Pancreas (tissue), 10 donors: ENCODE data around the gene DUSP7. TPM values are rescaled to one million over a fixed set of nuclear protein-coding genes. Genes with fewer than 3 reads are reported as not detected.

ENCODE experiments used
- ATAC-seq, 4 donors: fragments of 200-7000 bp; cut with Tn5 transposase; one replicate each; pipeline versions ENCODE4 v1.8.0 to v1.9.1; 2020; ENCODE audit warnings: mild to moderate bottlenecking in 4 of 4, moderate library complexity in 4 of 4
- DNase-seq, 6 donors: peaks; one replicate each; pipeline ENCODE4 v3.0.0-alpha.2; 2020
- FAIRE-seq: peaks from 2 replicates; lab custom pipeline; 2012; peaks lifted over from hg19 to GRCh38; lab: Jason Lieb, UNC
- H3K27ac ChIP-seq, 4 donors: fragments of 200-600 bp; sonication (generic); 1 replicate in 3 of 4; 2 replicates in 1 of 4; pipeline versions ENCODE4 v1.5.0 to v1.8.0; 2020
- H3K27me3 ChIP-seq, 4 donors: fragments of 200-600 bp; one replicate each; pipeline ENCODE4 v1.8.0; 2021
- H3K36me3 ChIP-seq, 3 donors: fragments of 200-600 bp; sonication (generic) in 1 of 3; one replicate each; pipeline versions ENCODE4 v1.5.0 to v1.8.0; 2020 to 2021
- H3K4me1 ChIP-seq, 3 donors: fragments of 200-600 bp; one replicate each; pipeline ENCODE4 v1.8.0; 2021
- H3K4me3 ChIP-seq, 4 donors: fragments of 200-600 bp; sonication (generic) in 2 of 4; one replicate each; pipeline versions ENCODE4 v1.5.0 to v1.8.0; 2020 to 2021
- H3K9me3 ChIP-seq, 4 donors: fragments of 200-600 bp; one replicate each; pipeline ENCODE4 v1.8.0; 2021
- CTCF ChIP-seq, 4 donors: fragments of 200-600 bp; sonication (generic) in 3 of 4; IDR thresholded peaks; one replicate each; pipeline versions ENCODE4 v1.5.0 to v1.8.0; 2021; ENCODE audit warnings: antibody characterized with exemption in 4 of 4
- WGBS, 2 donors: extraction: QIAGEN DNeasy Blood & Tissue Kit; methylation state at CpG; one replicate each; pipeline ENCODE4 v1.1.7; 2013; 5-methylcytosine and 5-hydroxymethylcytosine counted together
- intact Hi-C, 3 donors: fragments of 100-400 bp; cut with DNase I; formaldehyde crosslinking; loops; one replicate each; pipeline versions ENCODE4 v1.11.1 to v1.14.2; 2022
- polyA plus RNA-seq, 2 donors: library from polyadenylated mRNA; stranded (reverse); fragments of 200-250 nt; gene quantifications; one replicate each; pipeline ENCODE4 v1.2.3, GENCODE V29; 2013
- total RNA-seq, 6 donors: library from RNA; stranded (reverse); fragmentation: NEBNext Ultra II Directional in 4 of 6; extraction: Animal tissue kit (Norgen Biotek cat#: 25700) in 4 of 6; gene quantifications; one replicate each; pipeline versions ENCODE4 v1.2.1 to v1.2.4, GENCODE V29; 2021 to 2023
- donor health status: healthy with polysubstance abuse.
- donor health status: DM: no; HTN: no; CAD: no; lungs with moderate emphysema.
- donor health status: DM: no; HTN: no; CAD: no.
- donor health status: control.
- donor health status: control.
- donor health status: Bipolar disorder and iron deficiency.
- donor health status: DM: yes; HTN: yes; CAD: no.
- donor health status: DM: no; HTN: no; CAD: no.
- donor health status: DM: no; HTN: no; CAD: no.
- donor health status: DM: yes; HTN: yes; CAD: no.

Gene DUSP7
- total and polyA plus RNA-seq, 8 donors: 2.6 to 7.6 (median 4.6) TPM

- FAIRE-seq: no peak
- Histone ChIP-seq H3K36me3 (no peaks in the 10 kb centered on the region), H3K27me3 (no peaks in the 10 kb centered on the region), H3K4me3 (no peak overlapping the region), H3K4me1 (no peaks in the 10 kb centered on the region), H3K27ac (no peak overlapping the region), H3K9me3 (no peaks in the 10 kb centered on the region)
- no peak for DNase-seq
- 83 to 88% methylated on average over 11 of the region's 11 CpGs for WGBS, 2 donors
- TF ChIP-seq CTCF (IDR thresholded peaks at IDR 0.05): no peak
- ATAC-seq: no peak
- intact Hi-C loops: no loop called here
These were observed 38.8 kb downstream of the DUSP7 start for GRCh38 chr3:52017586-52017985.

GRCh38 chr3:52015438-52016228, 40.7 kb downstream of the DUSP7 start:
- Histone ChIP-seq H3K9me3 (no peaks in the 10 kb centered on the region), H3K27me3 (no peaks in the 10 kb centered on the region), H3K27ac (no peak overlapping the region), H3K4me3 (no peak overlapping the region), H3K4me1 (no peaks in the 10 kb centered on the region), H3K36me3 (no peaks in the 10 kb centered on the region)
- no peak for TF ChIP-seq CTCF (IDR thresholded peaks at IDR 0.05)
- intact Hi-C loops: no loop called here
- peak in 2 of 4 donors; percentile 40 to 53 for ATAC-seq
- no peak for FAIRE-seq
- 67 to 77% methylated on average over 13 of the region's 13 CpGs for WGBS, 2 donors
- DNase-seq: no peak

DNA sequence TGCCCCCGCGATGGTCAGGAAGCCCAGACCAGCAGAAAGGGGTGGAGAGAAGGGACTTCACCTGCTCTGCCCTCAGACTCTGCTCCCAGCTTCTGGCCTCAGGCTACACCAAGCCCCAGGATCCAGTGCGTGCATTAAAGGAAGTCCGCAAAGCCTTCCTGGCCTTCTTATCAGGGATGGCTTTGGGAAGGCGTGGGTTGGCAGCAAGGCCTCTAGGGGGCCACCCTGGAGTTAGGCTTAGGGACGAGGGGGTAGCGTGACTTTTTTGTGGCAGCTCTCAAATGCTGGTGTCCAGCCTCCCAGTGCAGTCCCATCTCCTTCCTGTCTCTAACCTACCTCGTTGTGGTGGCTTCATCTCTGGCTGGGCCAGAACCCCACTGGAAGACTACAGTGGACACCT, 41.8 kb downstream of the DUSP7 start:
- intact Hi-C loops: no loop called here
- Histone ChIP-seq H3K27ac (no peak overlapping the region), H3K27me3 (no peaks in the 10 kb centered on the region), H3K4me1 (no peaks in the 10 kb centered on the region), H3K4me3 (no peak overlapping the region), H3K9me3 (no peaks in the 10 kb centered on the region), H3K36me3 (no peaks in the 10 kb centered on the region)
- ATAC-seq (no peak), DNase-seq (no peak), FAIRE-seq (no peak)
- TF ChIP-seq CTCF (IDR thresholded peaks at IDR 0.05): no peak
- 76 to 78% methylated on average over 8 of the region's 8 CpGs for whole genome bisulfite sequencing, 2 donors

- WGBS, 2 donors: 69 to 72% methylated on average over 6 of the region's 6 CpGs
- H3K27ac ChIP-seq: no peak overlapping the region
- no peak for TF ChIP-seq CTCF (IDR thresholded peaks at IDR 0.05)
- no peaks in the 10 kb centered on the region for H3K27me3 ChIP-seq
- intact Hi-C loops: no loop called here
- DNase-seq (no peak), FAIRE-seq (no peak), ATAC-seq (no peak)
- H3K9me3 ChIP-seq: no peaks in the 10 kb centered on the region
- H3K4me1 ChIP-seq: no peaks in the 10 kb centered on the region
- H3K4me3 ChIP-seq: no peak overlapping the region
- no peaks in the 10 kb centered on the region for H3K36me3 ChIP-seq
These were observed 42.4 kb downstream of the DUSP7 start for GRCh38 chr3:52013802-52014598.
